ENCODE results near the gene CAPN5.

DNA sequence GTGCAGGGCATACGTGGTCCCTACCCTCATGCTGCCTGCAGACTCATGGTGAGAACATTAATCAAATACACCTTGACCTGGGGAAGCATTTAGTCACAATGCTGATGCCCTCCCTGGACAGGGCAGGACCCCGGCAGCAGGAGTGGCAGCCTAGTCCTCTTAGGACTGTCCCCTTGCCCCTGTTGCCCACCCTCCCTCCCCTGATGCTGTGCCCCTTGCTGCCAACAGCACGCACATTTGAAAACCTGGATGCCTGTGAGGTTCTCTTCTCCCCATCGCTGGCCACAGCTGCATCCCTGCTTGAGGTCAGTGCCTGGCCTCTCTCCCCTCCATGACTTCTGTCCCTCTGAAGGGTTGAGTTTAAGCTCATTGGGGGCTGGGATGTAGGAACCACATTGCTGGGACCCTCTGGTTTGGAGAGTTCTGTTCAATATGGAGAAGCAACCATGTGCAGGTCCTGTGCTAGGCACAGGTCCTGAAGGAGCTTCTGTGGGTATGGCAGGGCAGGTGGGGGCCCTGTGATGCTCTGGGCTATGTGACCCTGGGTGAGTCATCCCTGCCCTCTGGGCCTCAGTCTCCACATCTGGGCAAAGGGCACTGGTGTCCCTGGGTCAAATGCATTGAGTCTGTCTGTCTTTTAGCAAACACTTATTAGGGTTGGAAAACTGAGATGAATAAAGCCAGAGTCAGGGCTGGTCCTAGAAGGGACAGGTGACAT lies 92.6 kb downstream of the CAPN5 start:
- TF ChIP-seq, protein P1, sequence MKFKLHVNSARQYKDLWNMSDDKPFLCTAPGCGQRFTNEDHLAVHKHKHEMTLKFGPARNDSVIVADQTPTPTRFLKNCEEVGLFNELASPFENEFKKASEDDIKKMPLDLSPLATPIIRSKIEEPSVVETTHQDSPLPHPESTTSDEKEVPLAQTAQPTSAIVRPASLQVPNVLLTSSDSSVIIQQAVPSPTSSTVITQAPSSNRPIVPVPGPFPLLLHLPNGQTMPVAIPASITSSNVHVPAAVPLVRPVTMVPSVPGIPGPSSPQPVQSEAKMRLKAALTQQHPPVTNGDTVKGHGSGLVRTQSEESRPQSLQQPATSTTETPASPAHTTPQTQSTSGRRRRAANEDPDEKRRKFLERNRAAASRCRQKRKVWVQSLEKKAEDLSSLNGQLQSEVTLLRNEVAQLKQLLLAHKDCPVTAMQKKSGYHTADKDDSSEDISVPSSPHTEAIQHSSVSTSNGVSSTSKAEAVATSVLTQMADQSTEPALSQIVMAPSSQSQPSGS (IDR thresholded peaks at IDR 0.05; ENCODE audit: low read length), result no peak
- TF ChIP-seq CTCF (IDR thresholded peaks at IDR 0.05 in 2 of 3, conservative IDR thresholded peaks at IDR 0.05 in 1 of 3; ENCODE audit: control insufficient read depth in 2 of 3, extremely low read depth in 1 of 3, insufficient read depth in 1 of 3, low read depth in 3 of 3, low read length in 3 of 3) (no peak), SRF (IDR thresholded peaks at IDR 0.05; ENCODE audit: low read depth in 2 of 2, low read length in 2 of 2) (no peak), ASH2L (IDR thresholded peaks at IDR 0.05; ENCODE audit: borderline replicate concordance, low read depth) (no peak), NBN (IDR thresholded peaks at IDR 0.05) (no peak), MYB (IDR thresholded peaks at IDR 0.05; ENCODE audit: borderline replicate concordance, low read depth, low read length) (no peak), MXI1 (IDR thresholded peaks at IDR 0.05; ENCODE audit: low read depth, low read length) (no peak), NR2F1 (conservative IDR thresholded peaks at IDR 0.05) (no peak), SREBF1 (IDR thresholded peaks at IDR 0.05; ENCODE audit: low read length) (no peak), ETV6 (conservative IDR thresholded peaks at IDR 0.05 in 1 of 2, IDR thresholded peaks at IDR 0.05 in 1 of 2; ENCODE audit: borderline replicate concordance in 1 of 2, low read depth in 1 of 2) (no peak), YY1 (IDR thresholded peaks at IDR 0.05; ENCODE audit: low read depth, low read length) (no peak), EED (IDR thresholded peaks at IDR 0.05; ENCODE audit: low read depth) (no peak), EP300 (IDR thresholded peaks at IDR 0.05; ENCODE audit: borderline replicate concordance in 1 of 2, control insufficient read depth in 1 of 2, low read depth in 2 of 2, low read length in 2 of 2) (no peak)
